Measurements from ENCODE around the gene SULT1B1. TPM values are rescaled to one million over a fixed set of nuclear protein-coding genes. Genes with fewer than 3 reads are reported as not detected.

The SULT1B1 gene
- total and polyA plus RNA-seq, 2 of the 8 experiments (the other 6 are each of a cell fraction or from before 2014, with no cell fraction given), result not detected

GRCh38 chr4:69727426-69727825 lies 33.0 kb downstream of the SULT1B1 start:
- Histone ChIP-seq H2BK120ac (replicated peaks; ENCODE audit: low read depth, low read length) (no peak overlapping the region), H2BK5ac (ENCODE audit: low read depth, low read length) (no peak overlapping the region), H3K79me1 (ENCODE audit: low read depth, low read length) (no peaks in the 10 kb centered on the region), H3K14ac (ENCODE audit: insufficient read length) (no peak overlapping the region), H2AK5ac (ENCODE audit: low read depth, low read length) (no peak overlapping the region), H3K23ac (ENCODE audit: insufficient read length) (no peak overlapping the region), H4K5ac (ENCODE audit: insufficient read length, low read depth, low read length) (no peak overlapping the region), H2AFZ (ENCODE audit: low read length) (no peak overlapping the region), H2BK12ac (ENCODE audit: low read depth, low read length) (no peak overlapping the region), H3K79me2 (ENCODE audit: control insufficient read depth in 1 of 2, insufficient read depth in 2 of 2, low read length in 2 of 2) (no peaks in the 10 kb centered on the region), H3K9ac (replicated peaks in 1 of 4; ENCODE audit: extremely low read depth in 1 of 4, low read depth in 3 of 4, low read length in 3 of 4) (no peak overlapping the region), H3K27me3 (replicated peaks in 1 of 4; ENCODE audit: control insufficient read depth in 3 of 4, extremely low read depth in 1 of 4, insufficient read depth in 3 of 4, low read length in 3 of 4) (no peaks in the 10 kb centered on the region), H3K9me3 (ENCODE audit: insufficient read depth in 2 of 2, low read depth in 1 of 2, low read length in 1 of 2) (no peaks in the 10 kb centered on the region), H4K8ac (ENCODE audit: extremely low read depth, insufficient read depth, low read length) (no peak overlapping the region), H2BK20ac (ENCODE audit: low read length) (no peak overlapping the region), H3K4me1 (replicated peaks in 1 of 4; ENCODE audit: control insufficient read depth in 3 of 4, insufficient read depth in 4 of 4, low read length in 3 of 4) (no peaks in the 10 kb centered on the region; a peak in 1 of 7 replicates), H3K4ac (replicated peaks; ENCODE audit: insufficient read length, low read depth, low read length) (no peak overlapping the region), H4K91ac (replicated peaks; ENCODE audit: insufficient read length, low read length) (no peak overlapping the region), H3K4me3 (ENCODE audit: extremely low read depth in 1 of 4, insufficient read depth in 2 of 4, low read depth in 3 of 4, low read length in 4 of 4) (no peak overlapping the region), H3K36me3 (ENCODE audit: control insufficient read depth in 2 of 4, insufficient read depth in 4 of 4, low read length in 3 of 4) (no peaks in the 10 kb centered on the region), H2BK15ac (ENCODE audit: low read length) (no peak overlapping the region), H3K23me2 (ENCODE audit: low read depth, low read length) (no peaks in the 10 kb centered on the region), H4K20me1 (replicated peaks in 1 of 2; ENCODE audit: control insufficient read depth in 1 of 2, insufficient read depth in 2 of 2, low read length in 2 of 2) (no peaks in the 10 kb centered on the region), H3K4me2 (ENCODE audit: insufficient read depth in 1 of 2, low read depth in 2 of 2, low read length in 2 of 2) (no peak overlapping the region), H3K27ac (ENCODE audit: low read depth, low read length) (no peak overlapping the region), H3K56ac (replicated peaks; ENCODE audit: insufficient read length, low read depth, low read length) (no peak overlapping the region), H3K18ac (ENCODE audit: extremely low read depth, low read length) (no peak overlapping the region)
- ChIA-PET POLR2A (ENCODE audit: partially characterized antibody) (no interaction called here), CTCF (ENCODE audit: partially characterized antibody) (no interaction called here)
- DNase-seq (ENCODE audit: low read depth in 1 of 2, low spot score in 2 of 2), result no peak
- FAIRE-seq, result no peak
- 88% methylated on average over 1 of the region's 1 CpG; no CpG with 5 or more reads in 1 of the 2 experiments for WGBS, 2 experiments (ENCODE audit: extremely low coverage in 1 of 2, insufficient coverage in 1 of 2, insufficient read length in 1 of 2, insufficient replicate concordance in 2 of 2, low coverage in 1 of 2, low lambda C conversion rate in 2 of 2, missing lambda C conversion rate in 1 of 2)
- no peak for TF ChIP-seq CBX5 (IDR thresholded peaks at IDR 0.05; ENCODE audit: low read depth, low read length)
- TF ChIP-seq GABPA (IDR thresholded peaks at IDR 0.05; ENCODE audit: borderline replicate concordance, insufficient read depth, low read length), result no peak
- no peak for TF ChIP-seq CTCF (IDR thresholded peaks at IDR 0.05; ENCODE audit: control extremely low read depth in 1 of 3, insufficient read depth in 1 of 3, low read depth in 1 of 3, low read length in 3 of 3)
- no peak for TF ChIP-seq BACH1 (IDR thresholded peaks at IDR 0.05; ENCODE audit: low read length)
- no peak for TF ChIP-seq HDAC6 (IDR thresholded peaks at IDR 0.05; ENCODE audit: low read depth, low read length)
- TF ChIP-seq TEAD4 (IDR thresholded peaks at IDR 0.05; ENCODE audit: low read depth, low read length), result no peak
- TF ChIP-seq KDM1A (IDR thresholded peaks at IDR 0.05; ENCODE audit: borderline replicate concordance, low read length), result no peak
- no peak for TF ChIP-seq ASH2L (IDR thresholded peaks at IDR 0.05; ENCODE audit: low read length)
- TF ChIP-seq GTF2F1 (IDR thresholded peaks at IDR 0.05; ENCODE audit: borderline replicate concordance, low read depth, low read length), result no peak
- no peak for TF ChIP-seq EZH2 (IDR thresholded peaks at IDR 0.05; ENCODE audit: low read depth, low read length, severe bottlenecking)
- no peak for TF ChIP-seq RFX5 (IDR thresholded peaks at IDR 0.05; ENCODE audit: borderline replicate concordance, low read depth, low read length)
